ENCODE data around the gene VKORC1L1. TPM values are rescaled to one million over a fixed set of nuclear protein-coding genes. Genes with fewer than 3 reads are reported as not detected.
A peak's percentile ranks its signal among the peaks of the same experiment; 100 is the strongest.

Gene VKORC1L1
- total and polyA plus RNA-seq, 10 of the 15 experiments (the other 5 are each of a cell fraction or from before 2014, with no cell fraction given): 3.3 to 18.8 (median 12.5) TPM

- TF ChIP-seq, protein P1, sequence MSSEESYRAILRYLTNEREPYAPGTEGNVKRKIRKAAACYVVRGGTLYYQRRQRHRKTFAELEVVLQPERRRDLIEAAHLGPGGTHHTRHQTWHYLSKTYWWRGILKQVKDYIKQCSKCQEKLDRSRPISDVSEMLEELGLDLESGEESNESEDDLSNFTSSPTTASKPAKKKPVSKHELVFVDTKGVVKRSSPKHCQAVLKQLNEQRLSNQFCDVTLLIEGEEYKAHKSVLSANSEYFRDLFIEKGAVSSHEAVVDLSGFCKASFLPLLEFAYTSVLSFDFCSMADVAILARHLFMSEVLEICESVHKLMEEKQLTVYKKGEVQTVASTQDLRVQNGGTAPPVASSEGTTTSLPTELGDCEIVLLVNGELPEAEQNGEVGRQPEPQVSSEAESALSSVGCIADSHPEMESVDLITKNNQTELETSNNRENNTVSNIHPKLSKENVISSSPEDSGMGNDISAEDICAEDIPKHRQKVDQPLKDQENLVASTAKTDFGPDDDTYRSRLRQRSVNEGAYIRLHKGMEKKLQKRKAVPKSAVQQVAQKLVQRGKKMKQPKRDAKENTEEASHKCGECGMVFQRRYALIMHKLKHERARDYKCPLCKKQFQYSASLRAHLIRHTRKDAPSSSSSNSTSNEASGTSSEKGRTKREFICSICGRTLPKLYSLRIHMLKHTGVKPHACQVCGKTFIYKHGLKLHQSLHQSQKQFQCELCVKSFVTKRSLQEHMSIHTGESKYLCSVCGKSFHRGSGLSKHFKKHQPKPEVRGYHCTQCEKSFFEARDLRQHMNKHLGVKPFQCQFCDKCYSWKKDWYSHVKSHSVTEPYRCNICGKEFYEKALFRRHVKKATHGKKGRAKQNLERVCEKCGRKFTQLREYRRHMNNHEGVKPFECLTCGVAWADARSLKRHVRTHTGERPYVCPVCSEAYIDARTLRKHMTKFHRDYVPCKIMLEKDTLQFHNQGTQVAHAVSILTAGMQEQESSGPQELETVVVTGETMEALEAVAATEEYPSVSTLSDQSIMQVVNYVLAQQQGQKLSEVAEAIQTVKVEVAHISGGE (CRISPR knock-in tag; IDR thresholded peaks at IDR 0.05): no peak
- TF ChIP-seq ZSCAN29 (IDR thresholded peaks at IDR 0.05) (no peak), IKZF1 (conservative IDR thresholded peaks at IDR 0.05) (peak; percentile 71), SREBF2 (IDR thresholded peaks at IDR 0.05; ENCODE audit: low read length) (no peak), SMARCA5 (IDR thresholded peaks at IDR 0.05) (no peak), FOXK2 (IDR thresholded peaks at IDR 0.05) (no peak), BCL11A (IDR thresholded peaks at IDR 0.05; ENCODE audit: low read depth, low read length) (peak; percentile 5; the same call in 1 of the 2 replicates), GABPA (IDR thresholded peaks at IDR 0.05; ENCODE audit: low read depth) (peak; percentile 79), TCF12 (IDR thresholded peaks at IDR 0.05; ENCODE audit: low read depth, low read length) (no peak), SP1 (IDR thresholded peaks at IDR 0.05; ENCODE audit: low read depth, low read length) (peak; percentile 23), BMI1 (IDR thresholded peaks at IDR 0.05; ENCODE audit: borderline replicate concordance) (no peak), TCF3 (IDR thresholded peaks at IDR 0.05; ENCODE audit: borderline replicate concordance, insufficient read depth, low read depth, low read length) (no peak), NFXL1 (IDR thresholded peaks at IDR 0.05; ENCODE audit: borderline replicate concordance) (no peak), SIX5 (IDR thresholded peaks at IDR 0.05; ENCODE audit: low read depth, low read length, severe bottlenecking) (no peak), YY1 (IDR thresholded peaks at IDR 0.05; ENCODE audit: low read depth, low read length) (0 out of 2 replicates have a peak, but pooled peaks have one; percentile 6), CHD2 (IDR thresholded peaks at IDR 0.05; ENCODE audit: borderline replicate concordance, low read depth, low read length) (0 out of 2 replicates have a peak, but pooled peaks have one; percentile 36), NRF1 (conservative IDR thresholded peaks at IDR 0.05; ENCODE audit: low read depth, low read length) (no peak), ASH2L (IDR thresholded peaks at IDR 0.05; ENCODE audit: borderline replicate concordance, low read depth) (no peak), CBFB (IDR thresholded peaks at IDR 0.05; ENCODE audit: low read depth) (peak; percentile 56; the same call in 1 of the 2 replicates), MTA2 (IDR thresholded peaks at IDR 0.05; ENCODE audit: low read depth) (peak; percentile 21; the same call in 1 of the 2 replicates), MTA3 (IDR thresholded peaks at IDR 0.05; ENCODE audit: borderline replicate concordance, low read length) (no peak)
- TF ChIP-seq, protein P2, sequence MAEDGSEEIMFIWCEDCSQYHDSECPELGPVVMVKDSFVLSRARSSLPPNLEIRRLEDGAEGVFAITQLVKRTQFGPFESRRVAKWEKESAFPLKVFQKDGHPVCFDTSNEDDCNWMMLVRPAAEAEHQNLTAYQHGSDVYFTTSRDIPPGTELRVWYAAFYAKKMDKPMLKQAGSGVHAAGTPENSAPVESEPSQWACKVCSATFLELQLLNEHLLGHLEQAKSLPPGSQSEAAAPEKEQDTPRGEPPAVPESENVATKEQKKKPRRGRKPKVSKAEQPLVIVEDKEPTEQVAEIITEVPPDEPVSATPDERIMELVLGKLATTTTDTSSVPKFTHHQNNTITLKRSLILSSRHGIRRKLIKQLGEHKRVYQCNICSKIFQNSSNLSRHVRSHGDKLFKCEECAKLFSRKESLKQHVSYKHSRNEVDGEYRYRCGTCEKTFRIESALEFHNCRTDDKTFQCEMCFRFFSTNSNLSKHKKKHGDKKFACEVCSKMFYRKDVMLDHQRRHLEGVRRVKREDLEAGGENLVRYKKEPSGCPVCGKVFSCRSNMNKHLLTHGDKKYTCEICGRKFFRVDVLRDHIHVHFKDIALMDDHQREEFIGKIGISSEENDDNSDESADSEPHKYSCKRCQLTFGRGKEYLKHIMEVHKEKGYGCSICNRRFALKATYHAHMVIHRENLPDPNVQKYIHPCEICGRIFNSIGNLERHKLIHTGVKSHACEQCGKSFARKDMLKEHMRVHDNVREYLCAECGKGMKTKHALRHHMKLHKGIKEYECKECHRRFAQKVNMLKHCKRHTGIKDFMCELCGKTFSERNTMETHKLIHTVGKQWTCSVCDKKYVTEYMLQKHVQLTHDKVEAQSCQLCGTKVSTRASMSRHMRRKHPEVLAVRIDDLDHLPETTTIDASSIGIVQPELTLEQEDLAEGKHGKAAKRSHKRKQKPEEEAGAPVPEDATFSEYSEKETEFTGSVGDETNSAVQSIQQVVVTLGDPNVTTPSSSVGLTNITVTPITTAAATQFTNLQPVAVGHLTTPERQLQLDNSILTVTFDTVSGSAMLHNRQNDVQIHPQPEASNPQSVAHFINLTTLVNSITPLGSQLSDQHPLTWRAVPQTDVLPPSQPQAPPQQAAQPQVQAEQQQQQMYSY (CRISPR knock-in tag; IDR thresholded peaks at IDR 0.05): no peak
- TF ChIP-seq, protein P3, sequence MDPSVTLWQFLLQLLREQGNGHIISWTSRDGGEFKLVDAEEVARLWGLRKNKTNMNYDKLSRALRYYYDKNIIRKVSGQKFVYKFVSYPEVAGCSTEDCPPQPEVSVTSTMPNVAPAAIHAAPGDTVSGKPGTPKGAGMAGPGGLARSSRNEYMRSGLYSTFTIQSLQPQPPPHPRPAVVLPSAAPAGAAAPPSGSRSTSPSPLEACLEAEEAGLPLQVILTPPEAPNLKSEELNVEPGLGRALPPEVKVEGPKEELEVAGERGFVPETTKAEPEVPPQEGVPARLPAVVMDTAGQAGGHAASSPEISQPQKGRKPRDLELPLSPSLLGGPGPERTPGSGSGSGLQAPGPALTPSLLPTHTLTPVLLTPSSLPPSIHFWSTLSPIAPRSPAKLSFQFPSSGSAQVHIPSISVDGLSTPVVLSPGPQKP (IDR thresholded peaks at IDR 0.05; ENCODE audit: low read depth, low read length): no peak
These were observed 107.8 kb downstream of the VKORC1L1 start (continued) for GRCh38 chr7:65980478-65981250.
